Astrocyte of the hippocampus (primary cell): Measurements from ENCODE around the gene FUOM.
A peak's percentile ranks its signal among the peaks of the same experiment; 100 is the strongest.
"Not testable (repeated sequence)": the region's sequence is repeated elsewhere in the genome, so short reads cannot be mapped to it uniquely, and the experiment has no call there.

Source experiments
- DNase-seq: peaks from one replicate; pipeline ENCODE4 v3.0.0; 2011; ENCODE audit warnings: low read depth, low spot score

Gene FUOM

GRCh38 chr10:133368153-133368552 lies 10.3 kb upstream of the FUOM start:
- no peak for DNase-seq

GRCh38 chr10:133367461-133367860 lies 9.6 kb upstream of the FUOM start:
- DNase-seq = not testable (repeated sequence)

- no peak for DNase-seq
Observed at GRCh38 chr10:133366751-133367150, 8.9 kb upstream of the FUOM start.

- no peak for DNase-seq
Observed at GRCh38 chr10:133366130-133366478, 8.3 kb upstream of the FUOM start.

GRCh38 chr10:133365461-133366129 lies 7.8 kb upstream of the FUOM start:
- no peak for DNase-seq

- no peak for DNase-seq
Observed at GRCh38 chr10:133364645-133365431, 7.0 kb upstream of the FUOM start.

- no peak for DNase-seq
Observed at GRCh38 chr10:133362846-133363245, 5.0 kb upstream of the FUOM start.

- DNase-seq = no peak
Observed at GRCh38 chr10:133361773-133362441, 4.1 kb upstream of the FUOM start.

- DNase-seq = no peak
Observed at GRCh38 chr10:133361227-133361626, 3.4 kb upstream of the FUOM start.

- no peak for DNase-seq
Observed at GRCh38 chr10:133359972-133360610, 2.3 kb upstream of the FUOM start.

GRCh38 chr10:133359554-133359971 lies 1.7 kb upstream of the FUOM start:
- DNase-seq = peak; percentile 30

GRCh38 chr10:133358925-133359310 lies 1.1 kb upstream of the FUOM start:
- no peak for DNase-seq

- DNase-seq = no peak
Observed at GRCh38 chr10:133358162-133358924, 524 bp upstream of the FUOM start.

- DNase-seq = no peak
Observed at GRCh38 chr10:133356549-133357284, 1.1 kb downstream of the FUOM start.

- DNase-seq = no peak
Observed at GRCh38 chr10:133355991-133356390, 1.8 kb downstream of the FUOM start.

- no peak for DNase-seq
Observed at GRCh38 chr10:133355266-133355665, 2.6 kb downstream of the FUOM start.

- DNase-seq = no peak
Observed at GRCh38 chr10:133354672-133355240, 3.1 kb downstream of the FUOM start.

- no peak for DNase-seq
Observed at GRCh38 chr10:133353988-133354605, 3.7 kb downstream of the FUOM start.

GRCh38 chr10:133353202-133353959 lies 4.4 kb downstream of the FUOM start:
- DNase-seq = no peak
